ENCODE results near the gene TSPAN15. TPM values are rescaled to one million over a fixed set of nuclear protein-coding genes. Genes with fewer than 3 reads are reported as not detected.

The TSPAN15 gene
- total and polyA plus RNA-seq, 12 donors, result 5.0 to 18.2 (median 10.6) TPM

- intact Hi-C loops (cut with DNase I), result loop anchor here in 4 of 10 donors (5.0 to 10.0 kb wide), 4 partner anchors 92 to 422 kb away; partner anchors contain the start of genes FAM241B (in 1 of the 4) and KIFBP (in 1 of the 4)
- Histone ChIP-seq H3K4me1 (peaks cover 20 to 57% (median 51%) of the 10 kb centered on the region in 9 donors), H3K9me3 (no peaks in the 10 kb centered on the region)
These were observed 42.1 kb upstream of the TSPAN15 start for GRCh38 chr10:69409176-69409495.

GRCh38 chr10:69409968-69410367 lies 41.3 kb upstream of the TSPAN15 start:
- H3K4me3 ChIP-seq, result no peak overlapping the region
- WGBS, 2 donors, result 50 to 53% methylated on average over 6 of the region's 6 CpGs
- peak overlapping the region in 5 of 10 donors; percentile 11 to 94 (median 86) for H3K27ac ChIP-seq
- no peaks in the 10 kb centered on the region for H3K27me3 ChIP-seq
- H3K9me3 ChIP-seq, result no peaks in the 10 kb centered on the region
- ATAC-seq, result peak in 3 of 8 donors; percentile 5 to 40 (median 20)
- DNase-seq, result peak in 1 of 2 donors; percentile 71
- peaks cover 0 to 8% (median 0%) of the 10 kb centered on the region in 9 donors for H3K36me3 ChIP-seq
- intact Hi-C loops (cut with DNase I), result loop anchor here in 4 of 10 donors (5.0 to 10.0 kb wide), 6 partner anchors 93 to 423 kb away; partner anchors contain the start of genes FAM241B (in 1 of the 4) and KIFBP (in 1 of the 4)
- peaks cover 20 to 52% (median 43%) of the 10 kb centered on the region in 9 donors for H3K4me1 ChIP-seq
- no peak for TF ChIP-seq CTCF (IDR thresholded peaks at IDR 0.05)

More at GRCh38 chr10:69409176-69409495, 42.1 kb upstream of the TSPAN15 start:
- ATAC-seq (no peak), DNase-seq (no peak)
- WGBS, 2 donors, result 4 to 12% methylated on average over 7 of the region's 7 CpGs
- no peak for TF ChIP-seq CTCF (IDR thresholded peaks at IDR 0.05)
- peaks cover 0 to 16% (median 0%) of the 10 kb centered on the region in 9 donors for H3K36me3 ChIP-seq
- H3K27ac ChIP-seq, result peak overlapping the region; percentile 79 to 94 (median 85)
- no peaks in the 10 kb centered on the region for H3K27me3 ChIP-seq
- peak overlapping the region in 9 of 10 donors; percentile 31 to 61 (median 48) for H3K4me3 ChIP-seq

GRCh38 chr10:69410487-69410886 lies 40.8 kb upstream of the TSPAN15 start:
- intact Hi-C loops (cut with DNase I), result loop anchor here in 3 of 10 donors (5.0 kb wide), 3 partner anchors 97 to 227 kb away; no protein-coding TSS in a partner anchor
- DNase-seq, result no peak
- Histone ChIP-seq H3K36me3 (peaks cover 0 to 3% (median 0%) of the 10 kb centered on the region in 9 donors), H3K27me3 (no peaks in the 10 kb centered on the region), H3K9me3 (no peaks in the 10 kb centered on the region), H3K27ac (peak overlapping the region in 5 of 10 donors; percentile 5 to 90 (median 35)), H3K4me1 (peaks cover 20 to 47% (median 38%) of the 10 kb centered on the region in 9 donors), H3K4me3 (no peak overlapping the region)
- 80% methylated on average over 10 of the region's 10 CpGs for WGBS, 2 donors
- no peak for ATAC-seq
- no peak for TF ChIP-seq CTCF (IDR thresholded peaks at IDR 0.05)

- intact Hi-C loops (cut with DNase I), result loop anchor here in 3 of 10 donors (5.0 kb wide), 3 partner anchors 96 to 226 kb away; no protein-coding TSS in a partner anchor
These were observed 39.8 kb upstream of the TSPAN15 start for GRCh38 chr10:69411476-69411875.

More at GRCh38 chr10:69411476-69411875, 39.8 kb upstream of the TSPAN15 start:
- 60 to 64% methylated on average over 4 of the region's 4 CpGs for WGBS, 2 donors
- no peak for DNase-seq
- Histone ChIP-seq H3K9me3 (no peaks in the 10 kb centered on the region), H3K27me3 (no peaks in the 10 kb centered on the region), H3K36me3 (no peaks in the 10 kb centered on the region), H3K4me3 (no peak overlapping the region), H3K4me1 (peaks cover 12 to 37% (median 28%) of the 10 kb centered on the region in 9 donors), H3K27ac (peak overlapping the region in 1 of 10 donors; percentile 90)
- TF ChIP-seq CTCF (IDR thresholded peaks at IDR 0.05), result no peak
- ATAC-seq, result no peak

Measured in heart right ventricle (tissue), 16 donors.